ENCODE results near the gene DEGS1. TPM values are rescaled to one million over a fixed set of nuclear protein-coding genes. Genes with fewer than 3 reads are reported as not detected.

DEGS1 gene
- total RNA-seq, 2 donors from 2014 or later, result 12.8 to 20.9 TPM

Other genes starting within 250 kb of the DEGS1 start
- 10 to 100 TPM; 33.2 to 34.0 TPM for gene FBXO28, start 69.1 kb upstream of the DEGS1 start, total RNA-seq
- gene NVL, start 146.9 kb downstream of the DEGS1 start, total RNA-seq, result 10 to 100 TPM; 29.5 to 40.3 TPM
- gene CNIH4, start 173.6 kb downstream of the DEGS1 start, total RNA-seq, result 10 to 100 TPM; 28.8 to 60.7 TPM